DND-41 (cell line): ENCODE data around the gene SAFB2.

ENCODE experiments used
- ATAC-seq: fragments of 200-7000 bp; cut with Tn5 transposase; 3 replicates; pipeline ENCODE4 v1.9.1; 2021; ENCODE audit warnings: low read depth; ENCODE audit not compliant: insufficient read depth
- DNase-seq: peaks from one replicate; pipeline ENCODE4 v3.0.0-alpha.2; 2020
- H2AFZ ChIP-seq: 2 replicates; pipeline ENCODE4 v1.6.0; 2012; ENCODE audit warnings: low read depth, low read length
- H3K27ac ChIP-seq: 2 replicates; pipeline ENCODE4 v1.5.1; 2012; ENCODE audit warnings: low read length, inconsistent platforms
- H3K27me3 ChIP-seq: fragments of 200-600 bp; sonication (generic); 2 replicates; pipeline ENCODE4 v1.6.0; 2012; ENCODE audit warnings: low read length, mild to moderate bottlenecking, inconsistent platforms; ENCODE audit not compliant: insufficient read depth, poor library complexity
- H3K36me3 ChIP-seq: 2 replicates; pipeline ENCODE4 v1.5.1; 2012; ENCODE audit warnings: low read length, inconsistent platforms; ENCODE audit not compliant: insufficient read depth
- H3K4me1 ChIP-seq: 2 replicates; pipeline ENCODE4 v1.5.1; 2012; ENCODE audit warnings: mild to moderate bottlenecking, low read length; ENCODE audit not compliant: insufficient read depth
- H3K4me2 ChIP-seq: 2 replicates; pipeline ENCODE4 v1.6.0; 2012; ENCODE audit warnings: mild to moderate bottlenecking, moderate library complexity, low read length, inconsistent platforms; ENCODE audit not compliant: insufficient read depth
- H3K4me3 ChIP-seq, 2 experiments: fragments of 200-600 bp in 1 of 2; shearing (Covaris generic) in 1 of 2; 2 replicates each; pipeline ENCODE4 v1.5.1; 2012 to 2016; ENCODE audit warnings: inconsistent platforms in 2 of 2, low read length in 2 of 2, mild to moderate bottlenecking in 2 of 2, low read depth in 1 of 2, moderate library complexity in 1 of 2
- H3K79me2 ChIP-seq: 2 replicates; pipeline ENCODE4 v1.6.0; 2012; ENCODE audit warnings: low read length, inconsistent platforms; ENCODE audit not compliant: insufficient read depth
- H3K9ac ChIP-seq: 2 replicates; pipeline ENCODE4 v1.6.0; 2012; ENCODE audit warnings: low read depth, mild to moderate bottlenecking, inconsistent platforms, low read length, moderate library complexity
- H3K9me3 ChIP-seq: 2 replicates; pipeline ENCODE4 v1.5.1; 2012; ENCODE audit warnings: low read length, moderate library complexity, mild to moderate bottlenecking, inconsistent platforms; ENCODE audit not compliant: insufficient read depth, severe bottlenecking
- H4K20me1 ChIP-seq: 2 replicates; pipeline ENCODE4 v1.6.0; 2012; ENCODE audit warnings: low read length; ENCODE audit not compliant: insufficient read depth
- EZH2 ChIP-seq: IDR thresholded peaks from 3 replicates; pipeline ENCODE4 v1.6.1; 2012; ENCODE audit warnings: borderline replicate concordance, low read depth, mild to moderate bottlenecking, moderate library complexity, low read length, inconsistent platforms; ENCODE audit not compliant: severe bottlenecking
- TF ChIP-seq, protein P1 (sequence below): IDR thresholded peaks from 2 replicates; pipeline ENCODE4 v1.5.1; 2012; ENCODE audit warnings: borderline replicate concordance, low read length, moderate library complexity, mild to moderate bottlenecking; ENCODE audit not compliant: poor library complexity, severe bottlenecking; ENCODE audit errors: extremely low read depth

Gene SAFB2

DNA sequence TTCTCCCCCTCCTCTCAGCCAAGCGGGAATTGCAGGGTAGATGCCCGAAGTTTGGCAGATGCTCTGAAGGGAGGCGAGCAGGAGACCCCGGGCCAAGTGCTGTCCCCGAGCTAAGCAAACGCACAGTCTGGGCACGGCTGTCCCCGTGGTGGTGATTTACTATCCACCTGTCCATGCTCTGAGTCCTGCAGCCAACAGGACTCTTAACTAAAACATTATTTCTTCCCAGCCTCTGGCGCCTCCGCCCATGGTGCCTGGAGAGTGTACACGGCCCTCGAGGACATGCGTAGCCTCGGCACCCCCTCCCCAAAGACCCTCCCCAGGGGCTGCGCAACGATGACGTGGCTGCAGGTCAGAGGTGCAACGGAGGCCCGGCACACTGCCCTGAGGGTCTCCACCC lies 62.4 kb downstream of the SAFB2 start:
- DNase-seq (no peak), ATAC-seq (no peak)
- Histone ChIP-seq H2AFZ (no peak overlapping the region), H3K9me3 (peaks cover 4% of the 10 kb centered on the region), H3K4me2 (no peak overlapping the region), H3K79me2 (no peaks in the 10 kb centered on the region), H3K9ac (no peak overlapping the region), H4K20me1 (no peaks in the 10 kb centered on the region), H3K27ac (no peak overlapping the region), H3K4me3 (no peak overlapping the region), H3K27me3 (no peaks in the 10 kb centered on the region), H3K4me1 (no peaks in the 10 kb centered on the region), H3K36me3 (no peaks in the 10 kb centered on the region)
- TF ChIP-seq, protein P1, sequence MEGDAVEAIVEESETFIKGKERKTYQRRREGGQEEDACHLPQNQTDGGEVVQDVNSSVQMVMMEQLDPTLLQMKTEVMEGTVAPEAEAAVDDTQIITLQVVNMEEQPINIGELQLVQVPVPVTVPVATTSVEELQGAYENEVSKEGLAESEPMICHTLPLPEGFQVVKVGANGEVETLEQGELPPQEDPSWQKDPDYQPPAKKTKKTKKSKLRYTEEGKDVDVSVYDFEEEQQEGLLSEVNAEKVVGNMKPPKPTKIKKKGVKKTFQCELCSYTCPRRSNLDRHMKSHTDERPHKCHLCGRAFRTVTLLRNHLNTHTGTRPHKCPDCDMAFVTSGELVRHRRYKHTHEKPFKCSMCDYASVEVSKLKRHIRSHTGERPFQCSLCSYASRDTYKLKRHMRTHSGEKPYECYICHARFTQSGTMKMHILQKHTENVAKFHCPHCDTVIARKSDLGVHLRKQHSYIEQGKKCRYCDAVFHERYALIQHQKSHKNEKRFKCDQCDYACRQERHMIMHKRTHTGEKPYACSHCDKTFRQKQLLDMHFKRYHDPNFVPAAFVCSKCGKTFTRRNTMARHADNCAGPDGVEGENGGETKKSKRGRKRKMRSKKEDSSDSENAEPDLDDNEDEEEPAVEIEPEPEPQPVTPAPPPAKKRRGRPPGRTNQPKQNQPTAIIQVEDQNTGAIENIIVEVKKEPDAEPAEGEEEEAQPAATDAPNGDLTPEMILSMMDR, result no peak
- TF ChIP-seq EZH2, result no peak

DNA sequence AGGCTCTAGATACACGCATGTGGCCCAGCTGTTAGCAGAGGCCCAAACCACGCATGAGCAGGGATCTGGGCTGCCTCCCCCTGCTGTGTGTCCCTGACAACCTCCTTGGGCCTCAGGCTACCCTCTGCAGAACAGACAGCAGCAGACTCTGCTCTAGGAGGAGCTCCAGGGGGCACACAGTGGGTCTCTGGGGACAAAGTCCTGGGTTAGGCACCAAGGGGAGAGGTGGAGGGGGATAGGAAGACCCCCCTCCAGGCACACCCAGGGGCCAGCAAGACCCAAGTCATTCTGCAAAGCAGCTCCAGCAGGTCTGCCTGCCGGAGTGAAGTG lies 62.8 kb downstream of the SAFB2 start:
- H3K36me3 ChIP-seq, result no peaks in the 10 kb centered on the region
- no peaks in the 10 kb centered on the region for H3K79me2 ChIP-seq
- H3K4me3 ChIP-seq, result no peak overlapping the region
- H3K27me3 ChIP-seq, result no peaks in the 10 kb centered on the region
- no peak overlapping the region for H2AFZ ChIP-seq
- TF ChIP-seq, protein P1, result no peak
- no peak for TF ChIP-seq EZH2
- no peaks in the 10 kb centered on the region for H3K4me1 ChIP-seq
- H3K27ac ChIP-seq, result no peak overlapping the region
- no peak for DNase-seq
- no peak overlapping the region for H3K9ac ChIP-seq
- peaks cover 4% of the 10 kb centered on the region for H3K9me3 ChIP-seq
- ATAC-seq, result no peak
- H4K20me1 ChIP-seq, result no peaks in the 10 kb centered on the region
- H3K4me2 ChIP-seq, result no peak overlapping the region

DNA sequence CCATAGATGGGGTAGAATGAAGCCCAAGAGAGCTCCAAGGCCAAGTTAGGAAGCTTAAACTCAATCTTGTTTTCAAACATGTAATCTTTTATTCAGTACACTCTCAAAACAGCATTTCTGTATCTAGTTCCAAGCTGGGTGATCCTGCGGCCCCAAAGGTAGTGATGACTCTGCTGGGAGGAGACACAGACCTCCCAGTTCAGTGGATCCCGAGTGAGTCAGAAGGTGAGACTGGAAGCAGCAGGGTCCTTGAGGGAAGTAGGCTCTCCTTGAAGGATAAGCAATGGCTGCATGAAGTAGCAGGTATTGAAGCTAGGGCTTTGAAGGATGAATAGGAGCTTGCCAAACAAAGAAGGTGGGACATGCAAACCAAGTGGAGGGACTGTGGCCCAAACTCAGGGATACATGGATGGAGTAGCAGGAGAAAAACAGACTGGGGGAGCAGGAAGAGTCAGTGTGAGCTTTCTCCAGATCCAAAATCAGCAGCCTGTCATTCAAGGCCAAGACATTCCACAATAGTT lies 64.4 kb downstream of the SAFB2 start:
- Histone ChIP-seq H4K20me1 (no peaks in the 10 kb centered on the region), H3K36me3 (no peaks in the 10 kb centered on the region), H3K27ac (no peak overlapping the region), H3K9me3 (peaks cover 4% of the 10 kb centered on the region), H3K79me2 (no peaks in the 10 kb centered on the region), H3K4me2 (no peak overlapping the region), H3K9ac (no peak overlapping the region), H2AFZ (no peak overlapping the region), H3K4me3 (no peak overlapping the region), H3K4me1 (no peaks in the 10 kb centered on the region), H3K27me3 (no peaks in the 10 kb centered on the region)
- no peak for TF ChIP-seq EZH2
- TF ChIP-seq, protein P1, result no peak
- ATAC-seq, result no peak
- no peak for DNase-seq

DNA sequence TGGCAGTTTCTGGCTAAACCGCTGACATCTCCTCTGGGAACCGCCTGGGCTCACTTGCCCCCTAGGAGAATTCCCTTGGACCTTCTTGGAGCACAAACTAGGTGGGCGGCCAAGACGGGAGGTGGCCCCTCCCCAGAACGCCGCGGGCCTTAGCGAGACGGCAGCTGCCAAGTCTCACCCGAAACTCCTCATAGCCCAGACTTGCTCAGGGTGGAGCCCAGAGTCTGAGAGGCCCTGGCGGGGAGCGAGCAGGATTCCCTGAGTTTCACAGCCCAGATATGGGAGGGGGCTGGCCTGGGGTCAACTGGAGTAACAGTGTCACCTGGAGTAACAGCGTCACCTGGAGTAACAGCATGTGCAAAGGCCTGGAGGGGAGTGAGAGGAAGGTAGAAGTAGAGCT lies 64.9 kb downstream of the SAFB2 start:
- DNase-seq, result no peak
- no peak overlapping the region for H3K9ac ChIP-seq
- no peak overlapping the region for H3K27ac ChIP-seq
- no peaks in the 10 kb centered on the region for H4K20me1 ChIP-seq
- H3K79me2 ChIP-seq, result no peaks in the 10 kb centered on the region
- ATAC-seq, result no peak
- H3K9me3 ChIP-seq, result peaks cover 4% of the 10 kb centered on the region
- H3K4me3 ChIP-seq, result no peak overlapping the region
- H2AFZ ChIP-seq, result no peak overlapping the region
- no peaks in the 10 kb centered on the region for H3K4me1 ChIP-seq
- no peak for TF ChIP-seq EZH2
- TF ChIP-seq, protein P1, result no peak
- no peaks in the 10 kb centered on the region for H3K36me3 ChIP-seq
- H3K27me3 ChIP-seq, result no peaks in the 10 kb centered on the region
- no peak overlapping the region for H3K4me2 ChIP-seq
